ENCODE measurements around the gene RBPJ.

RBPJ gene

DNA sequence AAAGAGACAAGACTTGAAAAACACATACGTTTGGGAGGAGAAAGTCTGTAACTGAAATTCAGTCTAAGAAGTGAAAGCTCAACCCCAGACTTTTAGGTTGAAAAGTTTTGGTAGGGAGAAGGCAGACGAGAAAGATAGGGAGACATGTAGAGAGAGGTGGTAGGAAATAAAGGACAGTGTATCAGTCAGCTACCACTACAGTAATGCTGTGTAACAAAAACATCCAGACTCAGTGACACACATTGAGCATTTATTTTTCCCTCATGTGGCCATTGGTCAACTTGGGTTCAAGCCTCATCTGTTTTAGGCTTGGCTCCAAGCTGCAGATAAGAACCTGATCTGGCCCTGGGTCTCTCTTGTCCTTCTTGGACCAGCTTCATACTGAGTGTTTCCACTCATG is 142.6 kb downstream of the RBPJ start:
- DNase-seq: no peak

DNA sequence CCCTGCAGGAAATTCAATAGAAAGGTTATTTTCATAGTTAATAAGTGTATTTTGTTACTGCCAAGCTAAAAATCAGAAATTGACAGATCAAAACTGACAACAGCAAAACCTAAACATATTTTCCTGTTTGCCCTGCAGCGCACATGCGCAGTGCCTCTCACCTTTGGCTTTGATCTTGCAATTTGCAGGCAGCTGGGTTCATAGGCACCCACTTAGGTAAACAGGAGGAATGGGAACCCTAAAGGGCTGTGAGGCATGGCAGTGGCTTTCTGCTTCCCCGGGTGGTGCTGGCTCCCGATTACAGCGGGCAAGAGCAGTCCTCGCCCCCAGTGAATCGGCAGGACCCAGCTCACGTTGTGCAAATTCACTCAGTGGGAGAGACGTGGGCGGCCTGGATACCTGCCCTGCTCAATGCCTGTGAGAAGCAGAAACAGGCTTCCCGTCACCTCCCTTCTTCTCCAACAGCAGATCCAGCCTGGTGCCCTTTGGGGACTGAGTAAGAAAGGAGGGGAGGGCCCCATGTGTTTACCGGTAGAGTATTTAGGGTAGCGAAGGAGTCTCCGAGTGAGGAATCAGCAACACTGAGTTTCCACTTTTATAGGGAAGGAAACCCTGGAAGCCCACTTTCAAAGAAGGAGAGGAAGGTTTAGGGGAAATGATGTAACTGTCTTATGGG is 143.7 kb downstream of the RBPJ start:
- no peak for DNase-seq

DNA sequence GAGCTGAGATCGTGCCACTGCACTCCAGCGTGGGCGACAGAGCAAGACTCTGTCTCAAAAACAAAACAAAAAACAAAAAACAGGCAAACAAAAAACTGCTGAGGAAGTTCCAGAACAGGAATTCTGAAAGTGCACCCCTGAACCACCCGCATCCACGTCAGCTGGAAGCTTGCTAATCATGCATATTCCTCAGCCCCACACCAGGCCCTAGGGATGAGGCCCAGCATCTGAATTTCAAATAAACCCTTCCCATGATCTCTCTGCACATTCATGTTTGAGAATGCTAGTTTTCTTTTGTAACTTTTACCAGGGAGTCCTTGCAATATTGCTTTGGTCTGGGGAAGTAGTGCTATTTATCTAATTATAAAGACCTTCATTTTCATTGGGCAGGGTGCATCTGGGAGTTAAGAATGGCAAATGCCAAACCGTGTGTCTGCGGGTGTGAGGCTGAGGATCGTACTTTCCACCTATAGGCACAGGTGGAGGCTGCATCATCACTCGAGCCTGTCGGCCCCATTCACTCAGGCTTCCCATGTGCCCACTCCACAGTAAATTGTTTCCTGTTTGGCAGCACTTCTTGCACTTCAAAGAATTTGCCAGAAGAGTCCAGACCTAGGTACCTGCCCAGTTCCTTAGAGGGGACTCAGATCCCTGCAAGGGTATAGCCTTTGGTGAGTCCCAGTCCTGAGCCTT is 145.9 kb downstream of the RBPJ start:
- no peak for DNase-seq

DNA sequence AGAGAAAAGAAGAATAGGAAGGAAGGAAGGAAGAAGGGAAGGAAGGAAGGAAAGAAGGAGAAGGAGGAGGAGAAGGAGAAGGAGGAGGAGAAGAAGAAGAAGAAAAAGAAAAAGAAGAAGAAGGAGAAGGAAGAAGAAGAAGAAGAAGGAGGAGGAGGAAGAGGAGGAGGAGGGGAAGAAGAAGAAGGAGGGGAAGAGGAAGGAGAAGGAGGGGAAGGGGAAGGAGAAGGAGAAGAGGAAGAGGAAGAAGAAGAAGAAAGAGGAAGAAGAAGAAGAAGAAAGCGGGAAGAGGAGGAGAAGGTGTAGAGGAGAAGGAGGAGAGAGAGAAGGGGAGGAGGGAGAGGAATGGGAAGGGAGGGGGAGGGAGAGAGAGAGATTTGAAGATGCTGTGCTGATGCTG is 146.9 kb downstream of the RBPJ start:
- DNase-seq: no peak

DNA sequence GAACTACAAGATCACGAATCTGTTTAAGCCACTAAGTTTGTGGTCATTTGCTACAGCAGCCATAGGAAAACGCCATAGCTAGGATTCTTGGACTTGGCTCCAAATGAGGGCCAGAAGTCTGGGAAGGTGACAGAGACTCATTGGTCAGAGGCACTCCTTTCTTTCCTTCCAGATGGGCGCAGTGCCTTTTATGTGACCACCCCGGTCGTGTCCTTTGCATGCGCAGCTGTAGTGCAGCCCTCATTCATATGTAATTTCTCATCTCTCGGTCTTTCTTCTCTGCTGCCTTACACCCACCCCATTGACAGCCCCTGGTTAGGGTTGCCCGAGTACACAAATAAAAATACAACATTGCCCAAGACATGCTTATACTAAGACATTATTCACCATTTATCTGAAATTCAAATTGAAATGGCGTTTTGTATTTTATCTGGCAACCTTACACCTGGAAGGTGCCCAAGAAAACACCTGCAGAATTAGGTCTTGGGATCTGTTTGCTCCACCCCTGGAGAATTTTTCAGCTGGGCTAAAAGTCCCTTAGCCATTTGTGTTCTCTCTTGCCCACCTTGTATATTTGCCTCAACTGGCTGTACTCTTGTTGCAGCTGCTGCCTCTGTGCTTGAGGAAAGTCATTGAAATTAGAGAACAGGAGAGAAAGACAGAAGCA is 147.6 kb downstream of the RBPJ start:
- no peak for DNase-seq

DNA sequence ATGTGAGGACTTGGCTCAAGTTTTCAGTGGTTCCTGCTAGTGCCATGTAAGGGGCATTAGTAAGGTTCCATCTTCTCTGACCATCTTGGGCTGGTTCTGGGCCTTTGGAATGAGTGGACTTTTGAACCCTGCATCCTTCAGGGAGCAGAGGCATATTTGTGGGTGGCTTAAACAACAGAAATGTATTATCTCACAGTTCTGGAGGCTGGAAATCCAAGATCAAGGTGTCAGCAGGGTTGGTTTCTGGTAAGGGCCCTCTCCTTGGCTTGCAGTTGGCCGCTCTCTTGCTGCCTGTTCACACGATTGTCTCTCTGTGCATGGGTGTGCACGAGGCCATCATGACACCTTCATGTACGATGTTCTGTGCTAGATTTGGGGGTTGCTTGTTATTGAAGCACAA is 148.2 kb downstream of the RBPJ start:
- no peak for DNase-seq

DNA sequence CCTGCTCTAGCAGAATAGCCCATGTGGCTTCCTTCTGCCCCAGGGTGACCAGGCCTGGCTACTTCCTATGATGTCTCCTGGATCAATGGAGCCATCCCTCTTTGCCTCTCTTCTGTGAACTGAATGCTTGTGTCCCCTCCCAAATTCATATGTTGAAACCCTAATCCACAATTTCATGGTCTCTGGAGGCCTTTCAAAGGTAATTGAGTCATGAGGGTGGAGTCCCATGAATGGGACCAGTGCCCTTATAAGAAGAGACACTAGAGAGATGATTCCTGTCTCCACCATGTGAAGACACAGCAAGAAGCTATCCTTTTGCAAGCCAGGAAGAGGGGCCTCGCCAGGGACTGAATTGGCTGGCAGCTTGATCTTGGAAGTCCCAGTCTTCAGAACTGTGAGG is 151.1 kb downstream of the RBPJ start:
- no peak for DNase-seq

DNA sequence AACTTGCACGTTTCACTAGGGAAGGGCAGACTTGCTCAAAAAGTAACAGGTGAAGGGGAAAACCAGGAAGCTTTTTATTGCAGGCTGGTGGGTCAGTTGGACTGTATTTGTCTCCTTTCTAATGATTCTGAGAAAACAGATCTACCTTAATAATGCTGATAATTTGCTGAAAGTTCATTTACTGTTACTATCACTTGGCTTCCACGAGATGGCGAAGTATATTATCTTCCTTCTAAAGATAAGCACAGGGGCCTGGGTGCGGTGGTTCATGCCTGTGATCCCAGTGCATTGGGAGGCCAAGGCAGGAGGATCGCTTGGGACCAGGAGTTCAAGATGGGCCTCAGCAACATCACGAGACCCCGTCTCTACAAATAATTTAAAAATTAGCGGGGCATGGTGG is 153.1 kb downstream of the RBPJ start:
- DNase-seq: no peak

DNA sequence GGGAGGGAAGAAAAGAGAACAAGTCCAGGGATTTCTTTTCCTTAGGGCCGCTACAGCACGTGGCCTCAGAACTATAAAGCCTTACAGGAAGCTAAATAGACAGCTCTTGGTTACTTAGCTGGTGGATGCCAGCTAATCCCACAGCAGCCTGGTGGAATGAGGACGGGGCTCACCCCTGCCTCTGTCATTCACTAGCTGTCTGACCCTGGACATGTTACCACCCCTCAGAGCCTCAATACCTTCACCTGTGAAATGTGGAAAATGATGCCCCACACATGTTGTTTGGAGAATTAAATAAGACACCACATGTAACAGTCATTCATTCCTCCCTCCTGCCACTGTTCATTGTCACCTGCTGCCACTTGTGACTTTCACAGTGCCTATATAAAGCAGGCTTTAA is 153.7 kb downstream of the RBPJ start:
- DNase-seq: no peak

DNA sequence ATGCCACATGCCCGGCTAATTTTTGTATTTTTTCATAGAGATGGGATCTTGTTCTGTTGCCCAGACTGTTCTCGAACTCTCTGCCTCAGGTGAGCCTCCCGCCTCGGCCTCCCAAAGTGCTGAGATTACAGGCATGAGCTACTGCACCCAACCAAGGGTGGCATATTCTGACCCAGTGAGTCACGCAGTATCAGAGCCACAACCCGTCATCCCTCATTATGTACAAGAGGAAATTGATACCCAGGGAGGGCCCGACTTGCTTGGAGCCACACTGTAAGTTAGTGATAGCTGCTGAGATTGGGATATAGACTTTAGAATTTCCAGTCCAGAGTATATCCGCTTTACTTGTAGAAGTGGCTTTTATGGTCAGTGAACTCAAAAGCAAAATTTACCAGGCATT is 154.9 kb downstream of the RBPJ start:
- DNase-seq: no peak

DNA sequence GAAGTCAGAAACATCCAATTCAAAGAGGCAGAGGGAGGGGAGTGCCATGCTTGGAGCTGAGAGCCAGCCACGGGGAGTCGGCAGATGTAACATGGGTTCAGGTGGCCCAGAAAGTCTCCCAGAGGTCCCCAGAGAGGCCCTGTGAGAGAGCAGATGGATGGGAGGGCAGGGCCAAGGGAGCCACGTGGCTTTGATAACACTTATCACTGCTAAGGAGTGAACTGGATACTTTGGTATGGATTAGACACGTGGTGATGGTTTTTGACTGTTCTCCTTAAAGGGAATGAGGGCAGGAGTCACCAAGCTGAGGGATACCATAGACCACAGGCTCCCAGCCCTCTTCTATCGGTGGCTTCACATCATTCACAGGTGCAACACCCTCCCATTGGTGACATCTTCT is 155.7 kb downstream of the RBPJ start:
- DNase-seq: no peak

DNA sequence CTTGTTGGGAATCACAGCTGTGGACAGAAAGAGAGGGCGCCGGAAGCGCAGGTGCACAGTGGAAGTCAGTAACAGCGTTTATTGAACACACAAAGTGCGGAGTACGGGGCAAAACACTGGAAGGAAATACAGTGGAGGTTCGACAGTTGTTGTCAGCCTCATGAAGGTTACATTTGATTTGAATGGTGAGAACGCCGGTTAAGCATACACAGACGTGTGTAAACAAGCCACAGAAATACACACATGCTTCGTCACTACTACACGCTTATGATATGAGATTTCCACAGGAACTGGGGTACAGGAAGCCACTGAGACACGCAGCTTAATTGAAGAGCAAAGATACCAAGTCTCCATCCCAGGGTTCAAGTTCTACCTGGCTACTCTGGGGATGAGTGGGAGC is 157.5 kb downstream of the RBPJ start:
- DNase-seq: no peak

DNA sequence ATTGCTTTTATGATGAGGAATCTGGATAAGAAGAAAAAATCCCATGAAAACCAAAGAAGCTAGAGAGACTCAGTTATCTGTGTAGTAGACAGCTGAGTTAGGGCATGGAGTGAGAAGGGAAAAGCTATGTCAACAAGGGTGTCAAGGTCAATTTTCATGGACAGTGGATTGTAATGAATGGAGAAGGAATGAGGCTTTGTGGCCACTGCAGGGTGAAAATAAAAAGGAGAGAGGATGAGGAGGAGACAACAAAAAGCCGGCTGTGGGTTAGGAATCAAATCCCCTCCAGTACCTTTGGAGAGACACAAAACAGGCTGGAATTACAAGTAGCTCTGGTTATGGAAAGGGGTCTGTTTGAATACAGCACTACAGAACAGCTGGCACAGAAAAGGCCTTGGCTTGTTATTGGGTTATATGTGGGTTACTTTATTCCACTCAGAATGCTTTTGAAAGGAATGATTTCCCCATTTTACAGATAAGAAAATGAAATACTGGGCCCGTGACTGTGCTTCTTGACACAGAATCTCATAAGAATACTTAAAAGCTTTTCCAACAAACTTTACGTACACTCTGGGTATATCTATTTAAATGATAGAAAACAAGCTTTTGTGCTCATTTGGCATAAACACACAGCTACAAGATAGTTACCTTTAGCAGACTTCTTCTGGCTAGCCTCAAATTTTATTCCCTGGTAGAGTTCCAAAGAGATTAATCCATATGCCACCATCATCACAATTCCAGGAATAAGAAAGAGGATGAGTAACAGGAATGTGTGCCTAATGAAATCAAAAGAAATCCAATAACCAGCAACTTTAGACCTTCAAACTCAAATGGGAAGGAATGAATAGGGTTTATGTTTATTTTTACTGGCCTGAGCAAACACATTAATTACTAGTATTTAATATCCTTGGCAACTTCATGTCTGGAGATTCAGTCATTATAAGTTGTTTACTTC is 162.0 kb downstream of the RBPJ start:
- no peak for DNase-seq

DNA sequence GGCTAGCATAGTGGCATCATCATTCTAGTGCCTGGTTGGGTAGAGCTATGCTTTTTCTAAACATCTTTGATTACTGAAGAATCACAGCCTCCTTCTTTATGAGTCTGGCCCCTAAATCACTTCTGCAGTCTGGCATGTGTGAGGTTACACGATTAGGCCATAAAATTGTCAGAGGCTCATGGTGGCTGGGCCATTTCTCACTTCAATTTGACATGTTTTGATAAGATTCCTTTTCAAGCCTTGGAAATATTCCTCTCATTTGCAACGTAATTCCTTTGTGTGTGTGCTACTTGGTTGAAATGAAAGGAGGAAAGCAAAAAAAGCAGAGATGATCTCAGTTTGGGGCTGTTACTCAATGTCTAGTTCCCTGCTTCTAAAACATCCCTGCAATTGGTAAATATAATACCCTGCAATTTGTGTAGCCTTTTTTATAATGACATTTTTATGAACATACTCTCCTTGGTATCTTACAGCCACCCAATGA is 163.3 kb downstream of the RBPJ start:
- DNase-seq: no peak

DNA sequence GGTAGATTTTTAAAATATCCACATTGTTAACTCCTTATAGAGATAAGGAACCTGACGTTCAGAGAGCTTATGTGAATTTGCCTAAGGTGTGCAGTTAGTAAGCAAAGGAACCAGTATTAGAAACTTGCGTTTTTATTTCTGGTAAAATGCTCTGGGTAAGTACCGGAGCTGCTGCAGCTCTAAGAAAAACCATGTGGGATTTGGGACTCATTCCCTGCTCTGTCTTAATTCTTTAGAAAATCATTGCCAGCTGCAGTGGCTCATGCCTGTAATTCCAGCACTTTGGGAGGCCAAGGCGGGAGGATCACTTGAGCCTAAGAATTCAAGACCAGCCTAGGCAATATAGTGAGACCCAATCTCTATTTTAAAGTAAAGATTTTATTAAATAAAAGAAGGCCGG is 163.7 kb downstream of the RBPJ start:
- DNase-seq: no peak
